ENCODE measurements around the gene TAC4.

Gene TAC4

GRCh38 chr17:49798182-49798581 lies 49.7 kb downstream of the TAC4 start:
- DNase-seq: no peak

DNA sequence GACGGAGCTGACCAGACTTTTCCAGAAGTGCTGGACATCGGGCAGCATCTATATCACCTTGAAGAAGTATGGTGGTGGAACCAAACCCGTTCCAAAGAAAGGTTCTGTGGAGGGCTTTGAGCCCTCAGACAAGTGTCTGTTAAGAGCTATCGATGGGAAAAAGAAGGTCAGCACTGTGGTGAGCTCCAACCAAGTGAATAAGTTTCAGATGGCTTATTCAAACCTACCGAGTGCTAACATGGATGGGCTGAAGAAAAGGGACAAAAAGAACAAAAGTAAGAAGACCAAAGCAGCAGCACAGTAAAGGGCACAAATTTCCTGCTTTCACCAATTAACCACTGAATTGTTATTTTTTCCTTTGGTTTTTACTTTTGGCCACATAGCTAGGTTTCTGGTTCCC lies 52.5 kb downstream of the TAC4 start:
- no peak for DNase-seq

- no peak for DNase-seq
These were observed 54.6 kb downstream of the TAC4 start for GRCh38 chr17:49793309-49793708.

- no peak for DNase-seq
These were observed 58.7 kb downstream of the TAC4 start for GRCh38 chr17:49789243-49789578.

- peak; percentile 99 for DNase-seq
These were observed 59.2 kb downstream of the TAC4 start, which contains the start of gene KAT7 for GRCh38 chr17:49788478-49789242. Gene KAT7 (plus strand): TSS chr17:49788681. CDS start chr17:49788835, 154 bp downstream.

Measured in NCI-H524 treated with DMSO at 0.1 percent for 48 hours (cell line).